ENCODE results near the gene TBC1D16.

The TBC1D16 gene

DNA sequence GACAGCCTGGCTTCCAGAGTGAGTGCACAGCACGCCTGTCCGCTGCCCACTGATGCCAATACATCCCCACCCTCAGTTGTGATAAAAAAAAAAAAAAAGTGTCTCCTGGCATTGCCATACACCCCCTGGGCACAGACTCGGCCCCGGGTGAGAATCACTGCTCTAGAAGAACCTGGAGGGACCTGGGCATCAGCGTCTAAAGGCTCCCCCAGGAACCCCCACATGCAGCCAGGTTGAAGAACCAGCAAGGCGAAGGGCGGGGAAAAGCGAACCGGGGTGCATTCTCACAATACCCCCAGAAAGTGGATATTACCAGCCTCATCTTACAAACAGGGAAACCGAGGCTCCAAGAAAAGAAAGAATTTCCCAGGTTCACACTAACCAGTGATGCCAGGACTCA lies 27.7 kb downstream of the TBC1D16 start:
- TF ChIP-seq POLR2A (IDR thresholded peaks at IDR 0.05; ENCODE audit: low read depth, low read length): no peak
- FAIRE-seq (no peak), DNase-seq (ENCODE audit: insufficient read length, low spot score) (no peak)

DNA sequence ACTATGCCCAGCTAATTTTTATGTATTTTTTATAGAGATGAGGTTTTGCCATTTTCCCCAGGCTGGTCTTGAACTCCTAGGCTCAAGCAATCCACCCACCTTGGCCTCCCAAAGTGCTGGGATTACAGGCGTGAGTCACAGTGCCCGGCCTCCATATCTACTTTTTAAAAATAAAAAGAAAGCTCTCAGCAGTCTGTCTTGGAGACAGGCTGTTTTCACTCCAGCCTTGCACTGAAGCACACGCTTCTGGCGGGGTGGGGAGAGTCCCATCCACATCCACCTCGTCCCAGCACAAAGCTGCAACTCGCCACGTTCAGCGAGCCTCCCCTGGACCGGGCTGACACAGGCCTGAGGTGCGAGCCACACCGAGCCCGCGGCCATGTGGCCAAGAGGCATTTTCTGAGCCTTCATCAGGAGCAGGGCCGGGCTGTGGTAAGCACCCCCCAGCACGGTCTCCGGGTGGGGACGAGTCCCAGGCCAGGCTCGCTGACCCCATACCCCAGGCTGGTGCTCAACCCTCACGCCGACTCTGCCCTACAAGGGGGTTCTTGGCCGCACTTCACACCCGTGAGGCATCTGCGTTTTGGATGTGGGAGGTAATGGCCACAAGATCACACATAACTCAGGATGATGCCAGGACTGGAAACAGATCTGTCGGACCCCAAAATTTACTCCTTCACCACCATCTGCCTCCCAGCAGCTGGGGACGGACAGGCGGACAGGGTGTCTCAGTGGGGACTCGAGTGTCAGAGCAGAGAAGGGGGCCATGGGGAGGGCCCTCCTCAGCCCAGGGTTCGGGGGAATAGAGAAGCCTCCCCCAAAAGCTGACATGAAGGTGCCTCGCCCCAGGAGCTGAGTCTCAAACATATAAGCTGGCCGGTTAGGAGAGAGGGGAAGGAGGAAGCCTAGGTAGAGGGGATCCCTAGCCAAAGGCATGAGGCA lies 28.6 kb downstream of the TBC1D16 start:
- FAIRE-seq: no peak
- TF ChIP-seq POLR2A (IDR thresholded peaks at IDR 0.05; ENCODE audit: low read depth, low read length): no peak
- no peak for DNase-seq (ENCODE audit: insufficient read length, low spot score)

DNA sequence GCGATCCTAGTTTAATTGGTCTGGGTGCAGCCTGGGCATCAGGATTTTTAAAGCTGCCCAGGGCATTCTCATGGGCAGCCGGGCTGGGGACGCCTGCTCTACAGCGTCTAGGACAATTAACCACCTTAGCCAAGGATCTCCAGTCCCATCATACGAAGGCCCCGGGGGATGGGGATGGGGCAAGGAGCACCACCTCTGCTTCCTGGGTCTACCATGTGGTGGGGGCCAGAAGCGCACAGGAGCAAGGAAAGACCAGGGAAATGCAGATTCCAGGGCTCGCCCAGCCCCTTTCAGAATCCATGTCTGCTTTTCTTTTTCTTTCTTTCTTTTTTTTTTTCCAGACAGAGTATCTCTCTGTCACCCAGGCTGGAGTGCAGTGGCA lies 29.3 kb downstream of the TBC1D16 start:
- FAIRE-seq: no peak
- TF ChIP-seq POLR2A (IDR thresholded peaks at IDR 0.05; ENCODE audit: low read depth, low read length): no peak
- no peak for DNase-seq (ENCODE audit: insufficient read length, low spot score)

DNA sequence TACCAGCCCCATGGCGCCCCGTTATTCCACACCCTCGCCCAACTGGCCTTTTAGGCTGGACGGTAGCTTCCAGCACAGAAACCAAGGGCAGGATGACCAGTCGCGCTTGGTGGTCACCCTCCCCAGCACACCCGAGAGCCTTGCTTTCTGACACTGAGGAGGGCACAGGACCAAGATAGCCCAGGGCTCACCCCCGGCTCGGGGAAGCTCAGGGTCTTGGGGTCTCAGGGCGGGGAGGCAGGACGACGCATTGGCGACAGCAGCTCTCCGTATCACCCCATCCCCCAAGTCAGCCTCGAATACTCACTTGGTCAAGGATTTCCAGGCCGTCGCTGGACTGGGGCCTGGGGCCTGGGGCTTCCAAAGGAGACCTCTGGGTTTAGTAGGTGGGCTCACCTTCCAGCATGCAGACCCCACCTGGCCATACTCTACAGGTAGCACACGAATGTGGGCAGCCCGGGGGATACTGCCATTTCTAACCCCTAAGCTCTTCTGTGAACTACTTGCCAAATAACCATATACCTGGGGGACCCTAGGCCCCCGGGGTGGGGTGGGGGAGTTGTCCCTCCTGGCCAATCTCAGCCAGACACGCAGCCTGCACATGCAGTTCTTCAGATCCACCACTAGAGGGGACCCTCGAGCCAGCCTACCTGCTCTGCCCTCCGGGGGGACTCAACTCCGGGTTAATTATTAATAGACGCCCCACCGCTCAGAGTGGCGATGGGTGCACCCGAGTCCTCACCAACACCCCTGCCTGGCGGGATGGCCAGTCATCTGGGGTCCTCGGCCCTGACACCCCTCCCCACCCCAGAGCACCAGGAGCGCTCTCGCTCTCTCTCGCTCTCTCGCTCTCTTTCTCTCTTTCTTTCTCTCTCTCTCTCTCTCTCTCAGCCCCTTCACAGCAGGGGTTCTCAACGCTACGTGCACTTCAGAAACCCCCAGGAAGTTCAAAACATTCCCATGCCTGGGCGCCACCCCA lies 30.0 kb downstream of the TBC1D16 start:
- TF ChIP-seq POLR2A (IDR thresholded peaks at IDR 0.05; ENCODE audit: low read depth, low read length): no peak
- peak; percentile 80 for DNase-seq (ENCODE audit: insufficient read length, low spot score)
- FAIRE-seq: no peak

DNA sequence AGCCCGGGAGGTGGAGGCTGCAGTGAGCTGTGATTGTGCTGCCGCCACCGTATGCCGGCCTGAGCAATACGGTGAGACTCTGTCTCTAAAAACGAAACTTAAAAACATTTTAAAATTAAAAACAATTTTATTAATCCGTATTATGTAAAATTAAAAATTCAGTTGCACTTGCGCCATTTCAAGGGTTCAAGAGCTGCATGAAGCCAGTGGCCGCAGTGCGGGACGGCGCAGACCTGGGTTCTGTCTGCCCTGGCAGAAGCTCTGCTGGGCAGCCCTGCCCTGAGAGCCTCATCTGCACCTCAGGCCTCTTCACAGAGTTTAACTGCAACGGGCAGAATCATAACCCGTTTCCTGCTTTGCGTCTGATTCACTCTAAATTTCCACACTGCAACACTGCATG lies 31.7 kb downstream of the TBC1D16 start:
- FAIRE-seq: no peak
- DNase-seq (ENCODE audit: insufficient read length, low spot score): no peak
- TF ChIP-seq POLR2A (IDR thresholded peaks at IDR 0.05; ENCODE audit: low read depth, low read length): no peak

DNA sequence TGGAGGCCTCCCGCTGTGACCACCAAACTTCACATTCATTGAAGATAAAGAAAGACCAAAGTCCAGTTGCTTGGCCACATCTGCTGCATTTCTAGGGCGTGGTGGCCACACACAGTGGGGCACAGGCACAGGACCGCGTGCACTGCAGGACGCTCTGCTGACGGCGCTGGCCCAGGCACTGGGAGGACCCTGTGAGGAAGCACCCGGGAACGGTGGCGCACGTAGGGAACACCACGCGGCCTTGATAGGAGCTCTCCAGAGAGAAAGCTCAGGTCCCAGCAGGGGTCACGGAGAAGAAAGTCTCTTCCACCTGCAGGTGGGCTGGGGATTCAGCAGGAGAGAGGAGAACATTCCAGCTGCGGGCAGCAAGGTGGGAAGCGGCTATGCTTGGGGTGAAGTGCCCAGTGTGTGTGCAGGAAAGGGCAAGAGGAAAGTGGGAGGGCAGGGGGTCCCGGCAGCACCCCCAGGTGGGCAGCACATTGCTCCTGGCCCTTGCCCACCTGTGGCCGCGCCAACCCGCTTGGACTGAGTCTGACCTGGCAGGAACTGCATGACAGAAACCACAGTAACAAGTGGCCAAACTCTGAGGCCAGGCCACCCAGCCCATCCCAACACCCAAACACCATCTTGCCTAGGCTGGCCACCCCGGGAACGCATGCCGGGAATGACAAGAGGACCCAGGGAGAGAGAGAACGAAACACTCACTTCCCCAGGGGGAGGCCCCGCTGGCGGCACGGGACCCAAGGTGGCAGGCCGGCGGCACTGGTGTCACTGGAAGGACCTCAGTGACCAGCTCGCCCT lies 32.8 kb downstream of the TBC1D16 start:
- TF ChIP-seq POLR2A (IDR thresholded peaks at IDR 0.05; ENCODE audit: low read depth, low read length): no peak
- FAIRE-seq (no peak), DNase-seq (ENCODE audit: insufficient read length, low spot score) (no peak)

DNA sequence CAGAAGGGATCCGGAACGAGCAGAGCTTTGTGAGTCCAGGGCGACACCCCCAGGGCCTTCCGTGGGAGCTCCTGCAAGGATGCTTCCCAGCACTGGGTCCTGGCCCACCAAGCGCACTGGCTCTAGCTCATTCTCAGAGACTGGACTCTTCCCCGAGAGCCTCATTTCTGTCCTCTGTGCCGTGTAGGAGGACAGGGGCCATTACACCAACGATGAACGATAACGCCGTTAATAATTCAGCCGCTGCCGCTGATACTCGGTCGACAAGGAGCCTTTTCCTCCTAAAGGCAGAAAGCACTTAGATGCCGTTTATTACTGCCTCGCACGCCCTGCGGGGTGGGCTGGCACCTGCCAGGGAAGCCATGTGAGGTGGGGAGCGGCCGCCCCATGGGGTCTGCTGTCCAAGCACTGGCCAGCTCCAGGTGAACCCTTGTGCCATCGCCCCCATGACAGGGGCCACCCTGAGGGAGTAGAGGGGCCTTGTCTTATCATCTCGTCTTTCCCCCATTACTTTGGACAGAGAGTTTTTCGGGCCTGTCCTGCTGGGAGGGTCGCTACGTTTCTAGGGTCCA lies 33.5 kb downstream of the TBC1D16 start:
- TF ChIP-seq POLR2A (IDR thresholded peaks at IDR 0.05; ENCODE audit: low read depth, low read length): no peak
- DNase-seq (ENCODE audit: insufficient read length, low spot score): no peak
- FAIRE-seq: no peak

DNA sequence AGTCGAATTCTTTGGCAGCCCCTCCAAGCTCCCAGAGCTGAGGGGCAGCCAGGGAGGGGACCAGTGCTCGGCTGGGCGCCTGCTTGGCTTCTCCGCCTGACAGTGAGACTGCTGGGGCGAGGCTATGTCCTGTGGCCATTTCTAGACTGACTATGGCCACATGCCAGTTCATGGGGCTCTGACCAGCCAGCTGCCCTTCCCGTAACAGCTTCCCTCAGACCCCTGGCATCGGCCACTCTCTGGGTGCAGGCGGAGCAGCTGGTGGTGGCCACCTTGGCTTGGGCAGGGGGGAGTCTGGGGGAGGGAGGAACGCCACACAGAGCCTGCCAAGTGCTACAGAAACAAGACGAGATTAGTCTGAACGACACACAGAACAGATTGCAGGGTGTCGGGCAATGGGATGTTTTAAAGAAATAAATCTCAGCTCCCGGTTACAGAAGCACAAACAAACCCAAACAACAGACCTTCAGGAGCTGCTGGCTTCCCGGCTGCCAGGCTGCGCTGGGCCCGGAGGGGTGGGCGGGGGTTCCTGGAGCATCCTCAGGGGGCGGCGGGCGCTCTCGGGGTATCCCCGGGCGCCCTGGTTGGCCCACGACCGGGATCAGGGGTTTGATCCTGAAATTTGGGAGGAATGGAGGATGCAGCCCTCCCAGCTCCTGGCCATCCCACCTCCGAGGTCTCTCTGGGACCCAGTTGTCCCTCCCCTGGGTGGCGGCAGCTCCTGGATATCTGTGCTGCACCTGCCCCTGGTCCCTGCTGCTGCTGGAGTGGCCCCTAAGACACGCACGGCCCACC lies 34.5 kb downstream of the TBC1D16 start:
- no peak for DNase-seq (ENCODE audit: insufficient read length, low spot score)
- FAIRE-seq: no peak
- TF ChIP-seq POLR2A (IDR thresholded peaks at IDR 0.05; ENCODE audit: low read depth, low read length): no peak

DNA sequence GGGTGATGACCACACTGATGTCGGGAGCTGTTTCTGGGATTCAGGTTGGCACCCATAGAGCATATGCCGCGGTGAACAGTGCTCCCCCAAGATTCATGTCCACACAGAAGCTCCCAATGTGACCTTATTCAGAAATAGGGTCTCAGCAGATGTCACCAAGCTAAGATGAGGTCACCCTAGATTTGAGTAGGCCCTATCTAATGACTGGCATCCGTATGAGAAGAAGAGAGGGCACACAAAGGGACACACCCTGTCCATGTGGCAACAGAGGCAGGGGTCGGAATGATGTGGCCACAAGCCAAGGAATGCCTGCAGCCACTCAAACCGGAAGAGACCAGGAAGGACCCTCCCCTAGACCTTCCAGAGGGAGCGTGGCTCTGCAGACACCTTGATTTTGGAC lies 35.5 kb downstream of the TBC1D16 start:
- TF ChIP-seq POLR2A (IDR thresholded peaks at IDR 0.05; ENCODE audit: low read depth, low read length): no peak
- FAIRE-seq (no peak), DNase-seq (ENCODE audit: insufficient read length, low spot score) (no peak)

DNA sequence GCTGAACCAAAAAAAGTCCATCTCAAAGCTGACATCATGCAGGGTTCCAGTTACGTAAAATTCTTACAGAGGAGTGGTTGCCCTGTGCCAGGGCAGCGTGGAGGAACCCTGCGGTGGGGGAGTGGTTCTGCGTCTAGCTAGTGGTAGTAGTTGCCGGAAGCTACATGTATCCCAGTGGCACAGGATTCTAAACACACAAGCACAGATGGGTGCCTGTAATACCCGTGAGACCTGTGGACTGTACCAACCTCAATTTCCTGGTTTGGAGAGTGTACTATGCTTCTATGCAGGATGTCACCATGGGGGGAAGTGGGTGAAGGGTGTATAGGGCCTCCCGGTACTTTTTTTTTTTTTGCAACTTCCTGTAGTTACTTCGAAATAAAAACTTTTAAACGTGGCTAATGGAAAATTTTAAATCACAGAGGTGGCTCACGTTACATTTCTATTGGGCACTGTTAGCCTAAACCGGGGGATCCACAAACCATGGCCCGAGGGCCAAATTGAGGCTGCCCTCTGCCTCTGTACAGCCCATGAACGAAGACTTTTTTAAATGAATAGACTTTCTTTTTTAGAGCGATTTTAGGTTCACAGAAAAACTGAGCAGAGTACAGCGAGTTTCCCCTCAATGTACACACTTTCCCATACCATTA lies 38.5 kb downstream of the TBC1D16 start:
- TF ChIP-seq POLR2A (IDR thresholded peaks at IDR 0.05; ENCODE audit: low read depth, low read length): no peak
- FAIRE-seq (no peak), DNase-seq (ENCODE audit: insufficient read length, low spot score) (no peak)

DNA sequence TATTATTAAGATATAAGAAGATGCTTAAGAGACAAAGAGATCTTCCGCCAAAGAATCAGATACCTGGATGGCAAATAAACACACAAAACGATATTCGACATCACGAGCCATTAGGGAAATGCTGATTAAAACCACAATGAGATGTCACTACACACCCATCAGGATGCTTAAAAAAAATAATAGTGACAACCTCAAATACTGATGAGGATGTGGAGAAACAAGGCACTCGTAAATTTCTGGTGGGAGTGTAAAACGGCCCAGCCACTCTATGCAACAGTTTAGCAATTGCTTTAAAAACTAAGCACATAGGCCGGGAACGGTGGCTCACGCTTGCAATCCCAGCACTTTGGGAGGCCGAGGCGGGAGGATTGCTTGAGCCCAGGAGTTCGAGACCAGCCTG lies 39.4 kb downstream of the TBC1D16 start:
- no peak for DNase-seq (ENCODE audit: insufficient read length, low spot score)
- TF ChIP-seq POLR2A (IDR thresholded peaks at IDR 0.05; ENCODE audit: low read depth, low read length): no peak
- FAIRE-seq: no peak

DNA sequence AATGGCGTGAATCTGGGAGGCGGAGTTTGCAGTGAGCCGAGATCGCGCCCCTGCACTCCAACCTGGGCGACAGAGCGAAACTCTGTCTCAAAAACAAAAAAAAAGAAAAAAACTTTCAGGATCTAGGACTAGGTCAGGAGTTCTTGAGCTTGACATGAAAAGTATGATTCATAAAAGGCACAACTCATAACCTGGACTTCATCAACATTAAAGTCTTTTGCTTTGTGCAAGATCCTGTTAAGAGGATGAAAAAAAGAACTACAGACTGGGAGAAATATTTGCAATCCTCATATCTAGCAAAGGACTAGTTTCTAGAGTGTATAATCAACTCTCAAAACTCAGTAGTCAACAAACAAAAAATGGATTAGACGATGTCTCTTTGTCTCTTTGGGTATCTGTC lies 40.0 kb downstream of the TBC1D16 start:
- TF ChIP-seq POLR2A (IDR thresholded peaks at IDR 0.05; ENCODE audit: low read depth, low read length): no peak
- DNase-seq (ENCODE audit: insufficient read length, low spot score) (no peak), FAIRE-seq (no peak)
